WI38 (cell line): ENCODE measurements around the gene SLC6A3.

Experiments
- H3K4me3 ChIP-seq: 2 replicates; pipeline ENCODE4 v1.5.1; 2011; ENCODE audit warnings: low read depth, mild to moderate bottlenecking, control low read depth, low read length
- TF ChIP-seq, protein P1 (sequence below): IDR thresholded peaks from 2 replicates; pipeline ENCODE4 v1.5.1; 2012; ENCODE audit warnings: low read depth, mild to moderate bottlenecking, control low read depth, low read length

SLC6A3 gene

DNA sequence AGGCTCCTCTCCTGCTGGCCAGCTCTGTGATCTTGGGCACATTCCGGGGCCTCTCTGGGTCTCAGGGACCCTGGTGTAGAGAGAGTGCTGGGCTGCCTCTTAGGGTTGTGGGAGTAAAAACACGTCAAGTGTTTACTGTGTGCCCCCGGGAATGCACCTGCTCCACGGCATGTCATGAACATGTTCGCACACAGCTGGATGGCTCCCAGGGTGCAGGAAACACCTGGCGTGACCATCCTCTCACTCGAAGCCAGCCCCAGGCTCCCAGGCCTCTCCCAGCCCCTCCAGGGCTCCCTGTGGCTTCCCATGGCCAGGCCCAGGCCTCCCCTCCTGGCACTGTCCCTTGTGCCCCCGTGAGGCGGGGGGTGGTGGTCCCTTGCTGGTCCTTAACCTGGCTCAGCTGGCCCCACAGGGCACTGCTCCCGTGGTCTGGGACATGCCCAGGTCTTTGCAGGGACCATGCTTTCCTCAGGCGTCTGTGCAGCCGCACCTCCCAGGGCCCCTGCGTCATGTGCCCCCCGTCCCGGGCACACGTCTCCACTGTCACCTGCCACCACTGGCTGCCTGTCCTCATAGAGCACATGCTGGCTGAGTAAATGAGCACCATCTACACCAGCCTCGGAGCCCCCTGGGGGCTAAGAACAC is 44.9 kb downstream of the SLC6A3 start:
- H3K4me3 ChIP-seq = no peak overlapping the region
- TF ChIP-seq, protein P1, sequence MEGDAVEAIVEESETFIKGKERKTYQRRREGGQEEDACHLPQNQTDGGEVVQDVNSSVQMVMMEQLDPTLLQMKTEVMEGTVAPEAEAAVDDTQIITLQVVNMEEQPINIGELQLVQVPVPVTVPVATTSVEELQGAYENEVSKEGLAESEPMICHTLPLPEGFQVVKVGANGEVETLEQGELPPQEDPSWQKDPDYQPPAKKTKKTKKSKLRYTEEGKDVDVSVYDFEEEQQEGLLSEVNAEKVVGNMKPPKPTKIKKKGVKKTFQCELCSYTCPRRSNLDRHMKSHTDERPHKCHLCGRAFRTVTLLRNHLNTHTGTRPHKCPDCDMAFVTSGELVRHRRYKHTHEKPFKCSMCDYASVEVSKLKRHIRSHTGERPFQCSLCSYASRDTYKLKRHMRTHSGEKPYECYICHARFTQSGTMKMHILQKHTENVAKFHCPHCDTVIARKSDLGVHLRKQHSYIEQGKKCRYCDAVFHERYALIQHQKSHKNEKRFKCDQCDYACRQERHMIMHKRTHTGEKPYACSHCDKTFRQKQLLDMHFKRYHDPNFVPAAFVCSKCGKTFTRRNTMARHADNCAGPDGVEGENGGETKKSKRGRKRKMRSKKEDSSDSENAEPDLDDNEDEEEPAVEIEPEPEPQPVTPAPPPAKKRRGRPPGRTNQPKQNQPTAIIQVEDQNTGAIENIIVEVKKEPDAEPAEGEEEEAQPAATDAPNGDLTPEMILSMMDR = no peak

DNA sequence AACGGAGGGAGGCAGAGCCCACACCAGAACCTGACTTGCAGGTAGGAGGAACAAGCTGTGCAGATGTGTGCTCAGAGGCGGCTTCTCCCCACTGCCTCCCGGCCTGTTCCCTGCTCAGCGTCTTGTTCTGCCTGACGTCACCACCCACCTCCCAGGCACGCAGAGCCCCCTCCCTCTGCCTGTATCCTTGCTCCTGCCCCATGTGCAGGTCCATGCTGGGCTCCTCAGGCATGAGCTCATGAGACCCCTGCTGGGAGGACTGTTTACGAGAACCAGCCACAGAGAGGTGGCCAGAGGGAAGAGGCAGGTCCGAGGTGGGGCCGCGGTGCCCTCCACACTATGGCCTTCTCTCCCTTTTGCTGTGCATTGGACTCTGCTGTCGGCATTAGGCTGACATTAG is 45.5 kb downstream of the SLC6A3 start:
- no peak overlapping the region for H3K4me3 ChIP-seq
- TF ChIP-seq, protein P1 = no peak

DNA sequence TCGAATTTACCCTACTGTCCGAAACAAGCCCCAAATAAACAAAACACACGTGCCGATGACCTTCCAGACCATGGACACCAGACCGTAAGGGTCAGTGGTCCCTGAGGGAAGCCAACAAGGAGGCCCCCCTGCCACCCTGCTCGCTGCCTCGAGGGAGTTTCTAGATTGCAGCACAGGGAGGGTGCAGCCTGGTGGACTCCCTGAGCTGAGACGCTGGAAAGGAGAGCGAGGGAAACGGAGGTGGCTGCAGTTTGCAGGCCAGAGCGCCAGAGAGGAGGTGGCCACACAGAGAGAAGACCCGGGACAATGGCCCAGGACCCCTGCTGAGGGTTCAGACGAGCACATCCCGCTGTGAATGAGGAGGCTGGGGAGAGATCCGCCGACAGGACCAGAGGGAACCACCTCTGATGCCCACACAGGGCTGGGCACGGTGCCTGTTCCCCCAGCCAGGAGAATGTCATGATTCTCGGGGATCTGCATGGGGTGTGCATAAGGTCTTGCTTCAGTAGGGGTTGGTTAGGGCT is 48.9 kb downstream of the SLC6A3 start:
- H3K4me3 ChIP-seq = no peak overlapping the region
- TF ChIP-seq, protein P1 = no peak

DNA sequence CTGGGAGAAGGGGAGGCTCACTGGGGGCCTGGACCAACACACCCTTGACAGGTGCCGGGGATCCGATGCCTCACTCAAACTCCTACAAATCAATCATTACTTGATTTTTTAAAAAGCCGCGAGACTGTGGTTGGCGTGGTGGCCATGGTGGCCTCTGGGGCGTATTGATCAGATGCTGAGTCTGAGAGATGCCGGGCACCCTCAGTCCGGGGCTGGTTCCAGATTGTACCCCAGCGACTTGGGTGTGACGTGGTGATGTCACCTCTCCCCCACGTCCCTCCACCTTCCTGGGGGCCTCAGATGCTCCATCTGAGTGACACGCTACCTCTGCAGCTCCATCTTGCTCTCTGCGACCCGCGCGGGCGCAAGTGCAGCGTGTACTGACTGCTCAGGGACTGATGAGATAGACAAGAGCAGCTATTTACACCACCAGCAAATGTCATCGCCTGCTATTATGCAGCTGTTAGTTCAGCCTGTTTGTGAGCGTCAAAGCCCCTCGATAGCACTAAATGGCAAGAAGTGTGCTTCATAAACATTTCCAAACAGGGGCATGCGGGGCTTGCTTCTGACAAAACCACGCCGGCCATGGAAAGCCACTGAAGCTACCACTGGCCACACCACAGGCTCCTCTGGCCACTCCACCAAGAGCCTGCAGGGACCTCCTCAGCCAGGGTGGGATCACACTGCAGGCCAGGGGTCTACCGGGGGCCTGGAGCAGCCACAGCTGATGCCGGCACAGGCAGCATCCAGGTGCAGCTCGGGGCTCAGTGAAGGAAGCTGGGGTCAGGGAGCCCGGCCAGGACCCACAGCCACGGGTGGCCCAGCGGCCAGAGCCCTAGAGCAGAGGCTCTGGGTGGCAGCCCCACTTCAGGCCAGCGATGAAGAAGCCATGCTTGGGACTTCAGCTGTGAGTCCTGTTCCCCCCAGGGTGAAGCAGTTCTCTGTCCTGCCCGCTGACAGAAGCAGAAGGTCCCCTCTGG is 50.1 kb downstream of the SLC6A3 start:
- no peak overlapping the region for H3K4me3 ChIP-seq
- TF ChIP-seq, protein P1 = no peak

DNA sequence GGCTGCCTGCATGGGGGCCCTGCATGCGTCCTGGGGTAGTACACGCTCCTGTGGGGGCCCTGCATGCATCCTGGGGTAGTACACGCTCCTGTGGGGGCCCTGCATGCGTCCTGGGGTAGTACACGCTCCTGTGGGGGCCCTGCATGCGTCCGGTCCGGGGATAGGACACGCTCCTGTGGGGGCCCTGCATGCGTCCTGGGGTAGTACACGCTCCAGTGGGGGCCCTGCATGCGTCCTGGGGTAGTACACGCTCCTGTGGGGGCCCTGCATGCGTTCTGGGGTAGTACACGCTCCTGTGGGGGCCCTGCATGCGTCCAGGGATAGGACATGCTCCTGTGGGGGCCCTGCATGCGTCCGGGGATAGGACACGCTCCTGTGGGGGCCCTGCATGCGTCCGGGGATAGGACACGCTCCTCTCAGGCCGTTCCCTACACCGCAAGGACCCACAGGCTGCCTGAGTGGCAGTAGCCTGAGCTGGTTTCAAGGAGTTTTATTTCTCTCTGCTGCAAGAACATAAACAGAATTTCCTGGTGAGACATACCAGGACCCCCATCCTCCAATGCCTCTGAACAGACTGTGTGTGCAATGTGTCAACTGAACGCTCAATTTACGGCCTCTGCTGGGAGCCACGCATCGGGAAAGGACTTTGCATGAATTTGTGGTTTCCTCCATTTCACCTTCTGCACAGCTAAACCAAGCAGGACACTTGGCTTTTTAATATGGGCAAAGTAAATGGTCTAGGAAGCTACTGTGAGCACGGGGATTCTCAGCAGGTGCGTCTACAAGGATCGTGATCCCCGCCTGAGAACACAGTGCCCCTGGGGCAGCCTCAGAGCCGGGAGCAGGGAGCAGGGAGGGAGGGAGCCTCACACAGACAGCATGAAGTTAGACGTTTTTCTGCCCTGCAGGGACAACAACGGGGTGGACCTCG is 51.4 kb downstream of the SLC6A3 start:
- TF ChIP-seq, protein P1 = no peak
- H3K4me3 ChIP-seq = no peak overlapping the region

DNA sequence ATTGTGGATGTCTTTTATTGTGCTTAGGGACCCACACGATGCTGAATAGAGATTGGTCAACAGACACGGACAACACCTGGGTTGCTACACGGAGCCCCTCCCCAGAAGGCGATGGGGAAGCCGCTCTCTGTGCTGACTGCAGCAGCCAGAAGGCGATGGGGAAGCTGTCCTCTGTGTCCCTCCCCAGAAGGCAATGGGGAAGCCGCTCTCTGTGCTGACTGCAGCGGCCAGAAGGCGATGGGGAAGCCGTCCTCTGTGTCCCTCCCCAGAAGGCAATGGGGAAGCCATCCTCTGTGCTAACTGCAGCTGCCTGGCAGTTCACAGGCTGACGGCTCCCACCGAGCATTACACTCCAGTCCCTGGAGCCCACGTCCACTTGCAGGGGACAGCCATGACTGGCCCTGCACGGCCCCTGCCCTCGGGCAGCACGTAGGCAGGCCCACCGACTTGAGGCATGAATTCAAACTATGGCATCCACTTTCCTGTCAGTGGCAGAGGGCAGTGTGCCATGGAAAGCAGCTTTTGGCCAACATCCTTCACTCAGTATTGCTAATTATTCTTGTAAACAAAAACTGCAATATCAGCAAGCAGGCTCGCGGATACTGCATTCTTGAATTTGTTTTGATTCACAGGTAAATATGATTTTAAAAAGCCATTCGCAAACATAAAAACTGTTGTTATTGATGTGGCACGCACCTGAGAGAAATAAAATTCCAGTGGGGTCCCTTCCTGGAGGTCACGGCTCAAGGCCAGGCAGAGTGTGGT is 52.3 kb downstream of the SLC6A3 start:
- no peak overlapping the region for H3K4me3 ChIP-seq
- TF ChIP-seq, protein P1 = no peak
